ENCODE results near the gene ANKRD13D.

DNA sequence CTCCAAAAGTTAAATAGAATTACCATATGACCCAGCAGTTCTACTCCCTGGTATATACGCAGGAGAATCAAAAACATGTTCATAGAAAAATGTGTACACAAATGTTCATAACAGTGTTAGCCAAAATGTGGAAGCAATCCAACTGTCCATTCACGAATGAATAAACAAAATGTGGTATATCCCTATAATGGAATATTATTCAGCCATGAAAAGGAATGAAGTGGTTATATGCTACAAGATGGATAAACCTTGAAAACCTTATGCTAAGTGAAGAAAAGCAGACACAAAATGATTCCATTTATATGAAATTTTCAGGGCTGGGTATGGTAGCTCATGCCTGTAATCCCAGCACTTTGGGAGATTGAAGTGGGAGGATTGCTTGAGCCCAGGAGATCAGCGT lies 48.2 kb downstream of the ANKRD13D start:
- TF ChIP-seq CTCF (conservative IDR thresholded peaks at IDR 0.05) (no peak), ZFX (IDR thresholded peaks at IDR 0.05) (no peak)

Measured in C4-2B (cell line).